Stimulated activated CD8-positive, alpha-beta memory T cell treated with anti-CD3 and anti-CD28 coated beads, Interleukin-4, amount 100 ng/mL, for 24 hours (primary cell): ENCODE measurements around the gene CDC27.
"Not testable (repeated sequence)": the region's sequence is repeated elsewhere in the genome, so short reads cannot be mapped to it uniquely, and the experiment has no call there.

ENCODE experiments used
- DNase-seq: peaks from one replicate; pipeline ENCODE4 v3.0.0-alpha.2; 2020; ENCODE audit warnings: low read depth

The CDC27 gene

DNA sequence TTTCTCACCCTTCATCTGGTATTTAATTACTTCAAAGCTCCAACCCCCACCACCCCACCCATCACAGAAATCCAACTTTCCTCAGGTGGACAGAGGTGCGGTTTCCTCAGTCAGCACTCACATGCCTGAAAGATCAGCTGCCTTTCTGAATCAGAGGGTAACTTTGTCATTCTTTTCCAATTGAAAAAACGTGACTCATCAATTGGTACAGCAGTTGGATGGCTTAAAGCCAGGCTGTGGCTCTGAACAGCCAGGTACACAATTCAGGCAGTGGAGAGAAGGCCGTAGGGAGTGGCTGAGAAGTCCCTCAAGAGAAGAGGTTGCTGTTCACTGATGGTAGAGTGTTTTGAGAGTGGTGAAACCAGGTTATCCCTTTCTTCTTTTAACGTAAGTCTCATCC lies 118.8 kb downstream of the CDC27 start:
- not testable (repeated sequence) for DNase-seq
